CD4-positive, alpha-beta T cell treated with Interleukin-1 beta for 1 hour (primary cell): Measurements from ENCODE around the gene NEK11.

ENCODE experiments used
- DNase-seq, 2 donors: peaks; one replicate each; pipeline ENCODE4 v3.0.0-alpha.2; 2020 to 2022

Gene NEK11

GRCh38 chr3:131228522-131228921 is 201.8 kb downstream of the NEK11 start:
- DNase-seq = no peak

GRCh38 chr3:131231710-131232389 is 205.2 kb downstream of the NEK11 start:
- DNase-seq = no peak

DNA sequence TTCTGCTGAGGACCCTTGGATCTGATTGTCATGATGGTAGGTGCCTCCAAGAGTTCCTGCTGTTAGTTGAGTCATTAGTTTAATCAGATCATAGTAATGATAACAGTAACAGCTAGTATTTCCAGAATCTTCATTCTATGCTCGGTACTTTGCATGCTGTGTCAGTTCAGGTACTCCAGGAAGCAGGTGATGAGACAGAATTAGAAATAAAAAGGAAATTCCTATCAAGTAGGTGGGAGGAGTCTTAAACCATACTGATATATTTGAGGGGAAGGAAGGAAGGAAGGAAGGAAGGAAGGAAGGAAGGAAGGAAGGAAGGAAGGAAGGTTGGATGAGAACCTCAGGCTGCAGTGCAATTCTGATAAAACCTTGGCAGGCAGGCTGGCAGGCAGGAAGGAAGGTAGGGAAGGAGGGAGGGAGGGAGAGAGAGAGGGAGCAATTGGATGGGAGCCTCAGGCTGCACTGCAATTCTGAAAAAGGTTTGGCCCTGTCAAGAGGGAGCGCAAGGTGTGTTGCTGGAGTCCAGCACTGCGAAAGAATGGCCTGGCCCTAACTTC is 206.1 kb downstream of the NEK11 start:
- DNase-seq = no peak

DNA sequence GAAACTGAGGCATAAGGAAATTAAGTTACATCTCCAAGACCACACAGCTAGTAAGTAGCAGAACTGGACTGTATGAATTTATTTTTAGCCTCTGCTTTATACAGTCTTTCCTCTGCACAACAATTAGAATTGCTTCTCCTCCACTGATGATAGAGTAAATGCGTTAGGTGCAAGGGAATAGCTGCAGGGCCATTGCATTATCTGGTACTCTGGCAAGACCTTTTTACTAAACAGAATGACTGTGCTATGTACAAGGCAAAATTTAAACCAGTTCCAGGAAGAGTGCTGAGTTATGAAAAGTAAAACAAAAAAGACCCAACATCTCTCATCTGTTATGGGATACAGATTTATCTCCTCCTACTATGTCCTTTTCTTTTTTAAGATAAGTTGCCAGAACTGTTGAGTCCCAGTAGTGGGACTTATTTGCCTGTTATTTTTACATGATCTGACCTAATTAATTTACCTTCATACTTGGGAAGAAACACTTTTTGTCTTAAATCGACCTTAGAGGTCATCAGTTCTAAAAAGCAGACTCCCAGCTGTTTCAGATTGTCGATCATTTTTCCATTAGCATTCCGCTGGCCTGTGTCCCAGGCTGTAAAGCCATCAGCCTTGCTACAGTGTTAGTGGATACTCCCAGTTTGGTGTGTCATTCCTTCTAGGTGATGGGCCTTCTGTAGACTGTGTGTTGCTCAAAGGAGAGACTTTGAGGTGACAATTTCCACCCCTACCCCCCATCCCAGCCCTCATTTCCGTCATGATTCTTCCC is 207.4 kb downstream of the NEK11 start:
- DNase-seq = no peak

DNA sequence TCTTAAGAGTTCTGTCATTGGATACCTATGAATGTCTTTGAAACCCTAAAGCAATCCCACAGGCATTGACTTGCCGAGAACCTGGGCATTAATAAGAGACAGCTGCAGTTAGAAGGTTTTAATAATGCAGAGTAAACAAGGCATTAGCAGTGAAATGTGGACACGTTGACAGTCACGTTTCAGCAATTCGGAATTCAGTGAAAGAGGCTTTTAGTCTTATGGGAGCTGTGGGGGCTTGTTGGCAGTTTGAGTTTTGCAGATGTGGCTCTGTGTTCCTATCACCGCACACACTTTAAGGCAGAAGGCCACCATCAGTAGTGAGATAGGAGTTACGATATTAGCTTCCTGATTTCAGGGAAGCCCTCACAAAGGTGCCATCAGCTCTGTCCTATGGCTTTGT is 209.7 kb downstream of the NEK11 start:
- DNase-seq = no peak

DNA sequence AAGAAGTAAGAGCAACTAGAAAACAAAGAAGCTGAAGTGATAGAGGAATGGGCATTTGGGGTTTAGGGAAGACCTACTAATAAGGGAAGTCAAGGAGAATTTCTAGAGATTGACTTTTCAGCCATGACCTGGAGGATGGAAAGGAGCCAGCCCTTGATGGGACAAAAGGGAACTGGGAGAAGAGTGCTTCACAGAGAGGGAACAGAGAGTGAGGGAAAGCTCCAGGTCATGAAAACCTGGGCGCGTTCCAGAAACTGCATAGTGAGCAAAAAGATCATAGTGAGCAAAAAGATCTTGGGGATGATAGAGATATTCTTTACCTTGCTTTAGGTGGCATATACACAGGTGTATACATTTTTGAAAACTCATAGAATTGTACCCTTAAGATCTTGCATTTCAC is 211.8 kb downstream of the NEK11 start:
- DNase-seq = no peak

GRCh38 chr3:131239267-131239666 is 212.6 kb downstream of the NEK11 start:
- no peak for DNase-seq

GRCh38 chr3:131242201-131242600 is 215.5 kb downstream of the NEK11 start:
- DNase-seq = no peak

DNA sequence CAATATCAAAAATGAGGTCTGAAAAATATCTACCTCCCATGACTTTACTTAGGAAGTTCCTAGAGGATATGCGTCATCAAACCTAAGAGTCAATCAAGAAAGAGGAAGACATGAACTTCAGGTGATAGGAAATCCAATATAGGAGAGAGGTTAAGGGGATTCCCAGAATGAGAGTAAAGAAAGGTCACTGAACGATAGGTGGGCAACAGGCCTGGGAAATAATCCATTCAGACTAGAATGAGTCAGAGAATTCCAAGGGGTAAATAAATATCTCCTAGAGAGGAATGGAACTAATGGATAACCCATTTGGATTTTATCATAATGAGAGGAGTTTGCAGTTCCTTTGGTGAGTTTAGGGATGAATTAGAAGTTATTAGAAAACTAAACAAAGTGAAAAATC is 223.8 kb downstream of the NEK11 start:
- no peak for DNase-seq

DNA sequence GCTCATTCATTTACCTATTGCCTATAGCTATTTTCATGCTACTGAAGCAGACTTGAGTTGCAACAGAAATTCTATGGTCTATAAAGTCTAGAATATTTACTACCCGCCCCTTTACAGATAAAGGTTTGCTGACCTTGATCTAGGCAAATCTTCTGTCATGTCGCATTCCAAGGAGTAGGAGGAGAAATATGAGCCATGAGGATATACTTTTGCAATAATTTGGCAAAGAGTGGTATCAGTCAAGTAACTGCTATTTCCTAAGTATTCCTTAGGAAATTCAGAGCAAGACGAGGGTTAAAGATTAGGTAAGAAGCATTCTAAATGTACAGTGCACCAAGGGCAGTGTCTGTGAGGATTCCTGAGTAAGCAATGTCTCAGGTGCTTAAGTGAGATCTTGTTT is 233.8 kb downstream of the NEK11 start:
- DNase-seq = no peak

- no peak for DNase-seq
Observed at GRCh38 chr3:131261104-131261503, 234.4 kb downstream of the NEK11 start.

GRCh38 chr3:131275556-131275955 is 248.9 kb downstream of the NEK11 start:
- DNase-seq = no peak

GRCh38 chr3:131277836-131278497 is 251.3 kb downstream of the NEK11 start:
- DNase-seq = no peak

DNA sequence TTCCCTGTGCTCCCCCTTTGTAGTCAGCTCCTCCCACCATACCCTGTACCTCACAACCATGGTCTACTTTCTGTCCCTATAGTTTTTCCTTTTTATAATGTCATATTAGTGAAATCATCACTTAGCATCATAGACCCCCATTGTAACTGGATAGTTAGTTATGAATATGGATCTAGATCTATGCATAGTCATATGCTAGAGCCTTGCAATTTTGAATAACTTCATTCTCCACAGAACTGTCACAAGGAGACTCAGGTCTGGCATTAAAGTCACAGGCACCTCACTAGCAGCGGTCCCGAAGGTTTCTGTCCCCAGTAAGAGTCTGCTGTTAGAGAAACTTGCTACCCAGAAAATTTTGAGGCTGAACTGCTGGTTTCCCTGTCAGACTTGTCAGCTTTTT is 252.9 kb downstream of the NEK11 start:
- DNase-seq = no peak

- no peak for DNase-seq
Observed at GRCh38 chr3:131282379-131282778, 255.7 kb downstream of the NEK11 start.

DNA sequence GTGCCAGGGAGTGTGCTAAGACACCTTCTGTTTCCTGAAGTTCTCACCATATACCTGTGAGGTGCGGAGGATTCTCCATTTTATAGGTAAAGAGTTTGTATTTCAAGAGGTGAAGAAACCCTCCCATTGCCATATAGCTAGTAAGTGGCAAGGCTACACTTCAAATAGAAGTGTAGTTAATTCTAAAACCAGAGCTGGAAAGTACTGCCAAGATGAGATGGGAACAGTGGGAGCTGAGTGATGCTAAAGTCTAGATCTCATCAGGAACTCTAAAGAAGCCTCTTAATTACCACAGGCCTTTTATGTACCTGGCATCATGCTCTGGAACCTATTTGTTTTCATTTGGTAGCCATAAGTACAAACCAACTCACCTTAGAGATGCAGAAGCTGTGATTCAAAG is 256.3 kb downstream of the NEK11 start:
- no peak for DNase-seq

GRCh38 chr3:131283862-131284261 is 257.2 kb downstream of the NEK11 start:
- DNase-seq = no peak

DNA sequence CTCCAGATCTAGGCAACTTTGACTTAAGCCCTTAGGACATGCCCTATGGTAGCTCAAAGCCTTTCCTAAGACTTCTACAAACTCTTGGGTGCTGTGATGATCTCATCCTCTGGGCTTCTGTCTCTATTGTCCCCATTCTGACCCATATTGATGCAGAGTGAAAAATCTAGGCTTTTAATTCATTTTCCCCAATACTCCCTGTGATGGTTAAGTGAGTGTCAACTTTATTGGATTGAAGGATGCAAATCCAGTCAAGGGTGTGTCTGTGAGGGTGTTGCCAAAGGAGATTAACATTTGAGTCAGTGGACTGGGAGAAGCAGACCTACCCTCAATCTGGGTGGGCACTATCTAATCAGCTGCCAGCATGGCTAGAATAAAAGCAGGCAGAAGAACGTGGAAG is 257.6 kb downstream of the NEK11 start:
- DNase-seq = no peak

DNA sequence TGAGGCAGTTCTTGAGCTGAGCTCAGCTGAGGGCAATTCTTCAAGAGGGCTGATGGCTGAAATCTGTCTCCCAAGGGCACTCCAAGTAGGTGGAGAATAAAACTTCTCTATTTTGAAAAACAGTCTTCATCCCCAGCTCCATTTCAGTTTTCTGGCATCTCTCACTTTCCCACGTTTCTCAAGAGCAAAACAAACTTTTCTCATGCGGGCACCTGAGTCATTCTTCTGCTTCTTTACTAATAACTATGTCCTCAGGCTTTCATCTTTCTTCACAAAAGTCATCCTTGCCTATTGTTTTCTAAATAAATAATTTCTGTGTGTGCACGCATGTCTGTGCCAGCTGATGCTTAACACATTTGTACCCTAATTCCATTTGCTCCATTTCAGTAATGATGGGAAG is 258.8 kb downstream of the NEK11 start:
- no peak for DNase-seq

DNA sequence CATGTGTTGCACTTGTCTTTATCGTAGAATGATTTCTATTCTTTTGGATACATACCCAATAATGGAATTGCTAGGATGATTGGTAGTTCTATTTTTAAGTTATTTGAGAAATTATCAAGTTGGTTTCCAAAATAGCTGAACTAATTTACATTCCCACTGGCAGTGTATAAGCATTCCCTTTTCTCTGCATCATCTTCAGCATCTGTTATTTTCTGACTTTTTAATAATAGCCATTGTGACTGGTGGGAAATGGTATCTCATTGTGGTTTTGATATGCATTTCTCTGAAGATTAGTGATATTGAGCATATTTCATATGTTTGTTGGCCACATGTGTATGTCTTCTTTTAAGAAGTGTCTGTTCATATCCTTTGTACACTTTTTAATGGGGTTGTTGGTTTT is 273.2 kb downstream of the NEK11 start:
- no peak for DNase-seq

GRCh38 chr3:131303848-131304247 is 277.2 kb downstream of the NEK11 start:
- DNase-seq = no peak

DNA sequence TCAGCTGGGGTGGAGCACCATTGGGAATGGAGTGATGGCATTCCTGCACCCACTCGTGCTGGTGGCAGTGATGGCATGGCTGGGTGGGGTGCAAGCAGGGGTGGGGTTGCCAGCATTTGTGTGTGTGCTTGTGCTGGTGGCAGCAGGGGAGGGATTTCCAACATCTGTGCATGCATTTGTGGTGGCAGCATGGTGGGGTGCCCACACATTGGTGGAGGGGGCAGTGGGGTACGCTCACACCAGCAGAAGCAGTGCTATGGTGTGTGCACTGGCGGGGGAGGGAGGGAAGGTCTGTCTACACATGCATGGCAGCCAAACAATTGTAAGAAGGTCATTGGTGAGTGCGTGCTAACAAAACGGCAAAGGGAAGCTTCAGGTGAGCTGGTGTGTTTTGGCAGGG is 278.2 kb downstream of the NEK11 start:
- DNase-seq = no peak

- no peak for DNase-seq
Observed at GRCh38 chr3:131306242-131306641, 279.6 kb downstream of the NEK11 start.

DNA sequence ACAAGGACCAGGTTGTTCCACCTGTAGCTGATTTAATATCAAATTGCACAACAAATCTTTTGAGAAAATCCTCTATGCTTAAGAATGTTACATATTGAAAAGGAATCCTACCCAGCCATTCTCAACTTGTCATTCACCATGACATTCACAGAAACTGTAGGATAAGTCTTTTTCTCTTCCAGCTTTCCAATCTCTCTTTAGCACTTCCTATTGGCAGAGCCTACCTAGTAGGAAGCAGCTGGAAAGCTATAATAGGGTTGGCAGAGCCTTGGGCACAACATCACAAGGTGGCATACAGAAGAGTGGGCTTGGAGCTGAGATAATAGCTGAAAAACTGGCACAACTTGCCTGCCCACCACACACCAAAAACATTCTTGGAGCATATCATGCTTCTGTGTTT is 287.6 kb downstream of the NEK11 start:
- DNase-seq = no peak
